Placental pericyte (primary cell): Measurements from ENCODE around the gene OCA2. TPM values are rescaled to one million over a fixed set of nuclear protein-coding genes. Genes with fewer than 3 reads are reported as not detected.

Source experiments
- total RNA-seq: library from RNA; depleted of rRNA; stranded (reverse); fragments of >200 nt; gene quantifications from 2 replicates; pipeline ENCODE4 v1.2.3, GENCODE V29; 2012

The OCA2 gene
- not detected in 2 replicates for total RNA-seq

GRCh38 chr15:28098766-28099554 is at the start of gene OCA2:
Gene OCA2 (minus strand): TSS chr15:28099315. CDS start chr15:28081874, 17,441 bp downstream.

Other genes with a start within 250 kb of the OCA2 start
- 45.7 and 53.4 TPM in 2 replicates for gene HERC2, start 222.9 kb upstream of the OCA2 start, total RNA-seq